GM23248 (cell line): Measurements from ENCODE around the gene SCYL2. TPM values are rescaled to one million over a fixed set of nuclear protein-coding genes. Genes with fewer than 3 reads are reported as not detected.

ENCODE experiments used
- DNase-seq: peaks from one replicate; pipeline ENCODE4 v3.0.0-alpha.2; 2015
- H2AFZ ChIP-seq: fragments of 200-600 bp; sonication (generic); 2 replicates; pipeline ENCODE4 v1.6.1; 2016; ENCODE audit warnings: antibody characterized with exemption
- H3F3A ChIP-seq: fragments of 200-600 bp; sonication (generic); 2 replicates; pipeline ENCODE4 v1.6.1; 2016; ENCODE audit warnings: mild to moderate bottlenecking, antibody characterized with exemption, mixed run types; ENCODE audit not compliant: insufficient read depth
- H3K27ac ChIP-seq: fragments of 200-600 bp; sonication (generic); 2 replicates; pipeline ENCODE4 v1.5.1; 2016; ENCODE audit warnings: mild to moderate bottlenecking
- H3K27me3 ChIP-seq: fragments of 200-600 bp; sonication (generic); replicated peaks from 2 replicates; pipeline ENCODE4 v1.6.1; 2016; ENCODE audit warnings: mild to moderate bottlenecking; ENCODE audit not compliant: insufficient read depth
- H3K36me3 ChIP-seq: fragments of 200-600 bp; sonication (generic); 2 replicates; pipeline ENCODE4 v1.6.1; 2016; ENCODE audit warnings: low read depth, mild to moderate bottlenecking
- H3K4me1 ChIP-seq: fragments of 200-600 bp; sonication (generic); 2 replicates; pipeline ENCODE4 v1.6.1; 2016; ENCODE audit warnings: mild to moderate bottlenecking; ENCODE audit not compliant: insufficient read depth
- H3K4me2 ChIP-seq: fragments of 200-600 bp; sonication (generic); one replicate; pipeline ENCODE4 v1.6.1; 2016; ENCODE audit warnings: mild to moderate bottlenecking; ENCODE audit not compliant: unreplicated experiment
- H3K4me3 ChIP-seq: fragments of 200-600 bp; sonication (generic); 2 replicates; pipeline ENCODE4 v1.5.1; 2016; ENCODE audit warnings: mild to moderate bottlenecking
- H3K79me2 ChIP-seq: fragments of 200-600 bp; sonication (generic); 2 replicates; pipeline ENCODE4 v1.6.1; 2016; ENCODE audit warnings: mild to moderate bottlenecking; ENCODE audit not compliant: insufficient read depth
- H3K9ac ChIP-seq: fragments of 200-600 bp; sonication (generic); 2 replicates; pipeline ENCODE4 v1.6.1; 2016; ENCODE audit warnings: mild to moderate bottlenecking
- H3K9me2 ChIP-seq: fragments of 200-600 bp; sonication (generic); 2 replicates; pipeline ENCODE4 v1.6.1; 2016; ENCODE audit warnings: mixed run types, mild to moderate bottlenecking, moderate library complexity; ENCODE audit not compliant: insufficient read depth
- H3K9me3 ChIP-seq: fragments of 200-600 bp; sonication (generic); one replicate; pipeline ENCODE4 v1.6.1; 2017; ENCODE audit warnings: low read depth
- H4K20me1 ChIP-seq: fragments of 200-600 bp; sonication (generic); 2 replicates; pipeline ENCODE4 v1.6.0; 2016; ENCODE audit not compliant: insufficient read depth
- EZH2 ChIP-seq: fragments of 200-600 bp; sonication (generic); IDR thresholded peaks from 2 replicates; pipeline ENCODE4 v1.6.1; 2018; ENCODE audit warnings: antibody characterized with exemption, mild to moderate bottlenecking; ENCODE audit not compliant: insufficient read depth, poor library complexity, severe bottlenecking
- EZH2phosphoT487 ChIP-seq: fragments of 200-600 bp; sonication (generic); IDR thresholded peaks from 2 replicates; pipeline ENCODE4 v1.6.1; 2018; ENCODE audit warnings: antibody characterized with exemption, moderate library complexity, mild to moderate bottlenecking, low read depth; ENCODE audit not compliant: insufficient read depth
- WGBS, 2 experiments: methylation state at CpG; one replicate each; pipeline ENCODE4 v1.1.6; 2015 to 2017; ENCODE audit warnings: low lambda C conversion rate in 2 of 2, low coverage in 1 of 2; ENCODE audit errors: missing lambda C conversion rate in 2 of 2; 5-methylcytosine and 5-hydroxymethylcytosine counted together
- in situ Hi-C: fragments of 300-500 bp; cut with MboI; formaldehyde crosslinking; loops from 2 replicates; pipeline ENCODE4 v1.15.0; 2020
- polyA plus RNA-seq: library from polyadenylated mRNA; unstranded; fragments of >200 nt; fragmentation: Nextera tagmentation; extraction: Ambion mirVana; gene quantifications from 2 replicates; pipeline ENCODE4 v1.2.1, GENCODE V29; 2016
- total RNA-seq: library from RNA; depleted of rRNA; stranded (reverse); fragments of >200 nt; shearing (Covaris generic); gene quantifications from 2 replicates; pipeline ENCODE4 v1.2.3, GENCODE V29; 2014

SCYL2 gene
- total and polyA plus RNA-seq, 2 experiments from 2014 or later: 28.3 to 45.0 TPM

GRCh38 chr12:100345020-100345767, 78.2 kb downstream of the SCYL2 start:
- Histone ChIP-seq H3K79me2 (no peaks in the 10 kb centered on the region), H3K27me3 (no peaks in the 10 kb centered on the region), H3F3A (no peaks in the 10 kb centered on the region), H4K20me1 (no peaks in the 10 kb centered on the region), H3K9me2 (no peaks in the 10 kb centered on the region), H3K36me3 (peaks cover 12% of the 10 kb centered on the region), H3K4me3 (no peak overlapping the region), H3K4me1 (no peaks in the 10 kb centered on the region), H2AFZ (no peak overlapping the region), H3K4me2 (no peak overlapping the region), H3K9ac (no peak overlapping the region), H3K9me3 (no peaks in the 10 kb centered on the region), H3K27ac (no peak overlapping the region)
- in situ Hi-C loops: no loop called here
- no peak for TF ChIP-seq EZH2phosphoT487
- no peak for DNase-seq
- 0 to 6% methylated on average over 1 of the region's 1 CpG for WGBS, 2 experiments

GRCh38 chr12:100346660-100347059, 79.7 kb downstream of the SCYL2 start:
- DNase-seq: no peak
- Histone ChIP-seq H3K4me1 (no peaks in the 10 kb centered on the region), H3K9me3 (no peaks in the 10 kb centered on the region), H3K9ac (no peak overlapping the region), H4K20me1 (no peaks in the 10 kb centered on the region), H3F3A (no peaks in the 10 kb centered on the region), H2AFZ (no peak overlapping the region), H3K9me2 (no peaks in the 10 kb centered on the region), H3K79me2 (no peaks in the 10 kb centered on the region), H3K27ac (no peak overlapping the region), H3K4me3 (no peak overlapping the region), H3K4me2 (no peak overlapping the region), H3K27me3 (no peaks in the 10 kb centered on the region), H3K36me3 (peaks cover 3% of the 10 kb centered on the region; the same call in 1 of the 2 replicates)
- in situ Hi-C loops: no loop called here
- no peak for TF ChIP-seq EZH2
- no peak for TF ChIP-seq EZH2phosphoT487
- 63 to 70% methylated on average over 3 of the region's 3 CpGs for WGBS, 2 experiments

GRCh38 chr12:100348657-100349454, 81.9 kb downstream of the SCYL2 start:
- H3K9me2 ChIP-seq: no peaks in the 10 kb centered on the region
- no peaks in the 10 kb centered on the region for H3K4me1 ChIP-seq
- DNase-seq: peak; percentile 54
- H3K79me2 ChIP-seq: no peaks in the 10 kb centered on the region
- TF ChIP-seq EZH2 (no peak), EZH2phosphoT487 (no peak)
- H3K9me3 ChIP-seq: no peaks in the 10 kb centered on the region
- in situ Hi-C loops: no loop called here
- H2AFZ ChIP-seq: no peak overlapping the region
- no peaks in the 10 kb centered on the region for H4K20me1 ChIP-seq
- H3K36me3 ChIP-seq: no peaks in the 10 kb centered on the region
- no peaks in the 10 kb centered on the region for H3K27me3 ChIP-seq
- no peak overlapping the region for H3K27ac ChIP-seq
- 54 to 55% methylated on average over 7 of the region's 7 CpGs for WGBS, 2 experiments
- H3K4me3 ChIP-seq: no peak overlapping the region
- no peak overlapping the region for H3K9ac ChIP-seq
- no peaks in the 10 kb centered on the region for H3F3A ChIP-seq
- no peak overlapping the region for H3K4me2 ChIP-seq

- H3F3A ChIP-seq: no peaks in the 10 kb centered on the region
- no peak within 1 kb of the TSS for H3K9ac ChIP-seq
- H2AFZ ChIP-seq: no peak within 1 kb of the TSS
- no peaks in the 10 kb centered on the region for H3K36me3 ChIP-seq
- H3K4me3 ChIP-seq: no peak within 1 kb of the TSS
- no peak for DNase-seq
- TF ChIP-seq EZH2phosphoT487: no peak
- no peak for TF ChIP-seq EZH2
- in situ Hi-C loops: no loop called here
- no peaks in the 10 kb centered on the region for H4K20me1 ChIP-seq
- 5 to 12% methylated on average over 12 to 13 of the region's 13 CpGs for WGBS, 2 experiments
- H3K4me2 ChIP-seq: no peak within 1 kb of the TSS
- no peaks in the 10 kb centered on the region for H3K79me2 ChIP-seq
- no peaks in the 10 kb centered on the region for H3K9me2 ChIP-seq
- no peaks in the 10 kb centered on the region for H3K9me3 ChIP-seq
- 0 out of 2 replicates have a peak, but pooled peaks cover 5% of the 10 kb centered on the region for H3K4me1 ChIP-seq
- H3K27ac ChIP-seq: no peak within 1 kb of the TSS
- peaks cover 20% of the 10 kb centered on the region for H3K27me3 ChIP-seq
Observed at GRCh38 chr12:100356644-100357223, 89.8 kb downstream of the SCYL2 start, which contains the start of gene SLC17A8. TSS of gene SLC17A8 (plus strand) at chr12:100357074. CDS start at chr12:100357392, 318 bp downstream.
